SK-N-SH treated with all-trans-retinoic acid at 6 μM for 48 hours (cell line): ENCODE measurements around the gene ZMYM2.

Experiments
- BACH2 ChIP-seq: fragments of 250-450 bp; sonication (Bioruptor Pico); IDR thresholded peaks from 2 replicates; pipeline ENCODE4 v1.9.0; 2021; ENCODE audit warnings: mild to moderate bottlenecking, borderline replicate concordance
- PATZ1 ChIP-seq: fragments of 250-450 bp; sonication (Bioruptor Pico); IDR thresholded peaks from 2 replicates; pipeline ENCODE4 v1.8.0; 2020; ENCODE audit warnings: mild to moderate bottlenecking, moderate library complexity, borderline replicate concordance
- TCF4 ChIP-seq: fragments of 250-450 bp; sonication (Bioruptor Pico); IDR thresholded peaks from 2 replicates; pipeline ENCODE4 v1.8.0; 2021; ENCODE audit warnings: mild to moderate bottlenecking, moderate library complexity, borderline replicate concordance

GRCh38 chr13:20049558-20050473, 91.3 kb downstream of the ZMYM2 start:
- TF ChIP-seq BACH2 (CRISPR knock-in tag) (no peak), PATZ1 (CRISPR knock-in tag) (no peak), TCF4 (CRISPR knock-in tag) (no peak)
